ENCODE measurements around the gene NUP214. TPM values are rescaled to one million over a fixed set of nuclear protein-coding genes. Genes with fewer than 3 reads are reported as not detected.

Gene NUP214
- total RNA-seq, 1 donor from 2014 or later: 30.5 TPM

- H3K36me3 ChIP-seq (ENCODE audit: control insufficient read depth, insufficient read depth, low read length): peaks cover 1% of the 10 kb centered on the region
- no peak for DNase-seq (ENCODE audit: low read depth)
- TF ChIP-seq CTCF (IDR thresholded peaks at IDR 0.05; ENCODE audit: insufficient read depth, low read length, poor library complexity, severe bottlenecking): no peak
- no peaks in the 10 kb centered on the region for H3K27me3 ChIP-seq (ENCODE audit: control insufficient read depth, insufficient read depth, low read length)
- no peak overlapping the region for H3K4me3 ChIP-seq (ENCODE audit: low read depth, low read length)
Measured at GRCh38 chr9:131144201-131144600, 18.8 kb downstream of the NUP214 start.

GRCh38 chr9:131145245-131145644 lies 19.9 kb downstream of the NUP214 start:
- no peak for TF ChIP-seq CTCF (IDR thresholded peaks at IDR 0.05; ENCODE audit: insufficient read depth, low read length, poor library complexity, severe bottlenecking)
- Histone ChIP-seq H3K4me3 (ENCODE audit: low read depth, low read length) (no peak overlapping the region), H3K36me3 (ENCODE audit: control insufficient read depth, insufficient read depth, low read length) (peaks cover 1% of the 10 kb centered on the region), H3K27me3 (ENCODE audit: control insufficient read depth, insufficient read depth, low read length) (no peaks in the 10 kb centered on the region)
- no peak for DNase-seq (ENCODE audit: low read depth)

GRCh38 chr9:131146186-131146585 lies 20.8 kb downstream of the NUP214 start:
- TF ChIP-seq CTCF (IDR thresholded peaks at IDR 0.05; ENCODE audit: insufficient read depth, low read length, poor library complexity, severe bottlenecking): no peak
- DNase-seq (ENCODE audit: low read depth): no peak
- no peaks in the 10 kb centered on the region for H3K36me3 ChIP-seq (ENCODE audit: control insufficient read depth, insufficient read depth, low read length)
- no peak overlapping the region for H3K4me3 ChIP-seq (ENCODE audit: low read depth, low read length)
- H3K27me3 ChIP-seq (ENCODE audit: control insufficient read depth, insufficient read depth, low read length): no peaks in the 10 kb centered on the region

- TF ChIP-seq CTCF (IDR thresholded peaks at IDR 0.05; ENCODE audit: insufficient read depth, low read length, poor library complexity, severe bottlenecking): no peak
- no peaks in the 10 kb centered on the region for H3K36me3 ChIP-seq (ENCODE audit: control insufficient read depth, insufficient read depth, low read length)
Measured at GRCh38 chr9:131148276-131148675, 22.9 kb downstream of the NUP214 start.

GRCh38 chr9:131148966-131149687 lies 23.7 kb downstream of the NUP214 start:
- DNase-seq (ENCODE audit: low read depth): no peak
- no peaks in the 10 kb centered on the region for H3K27me3 ChIP-seq (ENCODE audit: control insufficient read depth, insufficient read depth, low read length)
- no peak overlapping the region for H3K4me3 ChIP-seq (ENCODE audit: low read depth, low read length)
- no peaks in the 10 kb centered on the region for H3K36me3 ChIP-seq (ENCODE audit: control insufficient read depth, insufficient read depth, low read length)
- TF ChIP-seq CTCF (IDR thresholded peaks at IDR 0.05; ENCODE audit: insufficient read depth, low read length, poor library complexity, severe bottlenecking): no peak

More at GRCh38 chr9:131148276-131148675, 22.9 kb downstream of the NUP214 start:
- DNase-seq (ENCODE audit: low read depth): no peak
- no peak overlapping the region for H3K4me3 ChIP-seq (ENCODE audit: low read depth, low read length)
- no peaks in the 10 kb centered on the region for H3K27me3 ChIP-seq (ENCODE audit: control insufficient read depth, insufficient read depth, low read length)

GRCh38 chr9:131149688-131150053 lies 24.3 kb downstream of the NUP214 start:
- TF ChIP-seq CTCF (IDR thresholded peaks at IDR 0.05; ENCODE audit: insufficient read depth, low read length, poor library complexity, severe bottlenecking): no peak
- DNase-seq (ENCODE audit: low read depth): no peak
- Histone ChIP-seq H3K36me3 (ENCODE audit: control insufficient read depth, insufficient read depth, low read length) (no peaks in the 10 kb centered on the region), H3K4me3 (ENCODE audit: low read depth, low read length) (no peak overlapping the region), H3K27me3 (ENCODE audit: control insufficient read depth, insufficient read depth, low read length) (no peaks in the 10 kb centered on the region)

All from kidney epithelial cell (primary cell).